ENCODE measurements around the gene TBC1D2.
"Not testable (repeated sequence)": the region's sequence is repeated elsewhere in the genome, so short reads cannot be mapped to it uniquely, and the experiment has no call there.

The TBC1D2 gene

DNA sequence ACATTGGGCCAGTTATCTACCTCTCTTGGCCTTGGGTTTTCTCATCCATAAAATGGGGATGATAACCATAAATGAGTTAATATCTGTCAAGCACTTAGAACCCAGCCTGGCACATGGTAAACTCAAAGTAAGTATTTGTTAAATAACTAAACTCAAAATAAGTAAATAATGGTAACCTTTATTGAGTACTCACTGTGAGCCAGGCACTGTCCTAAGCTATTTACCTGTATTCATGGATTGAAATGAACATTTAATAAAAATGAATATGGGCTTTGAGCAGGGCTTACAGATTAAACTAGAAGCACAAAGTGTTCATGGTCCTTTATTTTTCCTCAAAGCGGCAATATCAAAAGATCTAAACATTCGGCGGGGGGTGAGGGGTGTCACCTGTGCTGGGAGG, 79.7 kb downstream of the TBC1D2 start:
- intact Hi-C loops (cut with DNase I; ENCODE audit: low total_unique reads): no loop called here
- H3K27me3 ChIP-seq: peaks cover 0 to 13% of the 10 kb centered on the region in 2 donors
- no peak overlapping the region for H3K27ac ChIP-seq
- no peak overlapping the region for H3K4me3 ChIP-seq
- no peaks in the 10 kb centered on the region for H3K4me1 ChIP-seq
- DNase-seq: peak in 1 of 2 donors; percentile 10
- TF ChIP-seq, protein P1, sequence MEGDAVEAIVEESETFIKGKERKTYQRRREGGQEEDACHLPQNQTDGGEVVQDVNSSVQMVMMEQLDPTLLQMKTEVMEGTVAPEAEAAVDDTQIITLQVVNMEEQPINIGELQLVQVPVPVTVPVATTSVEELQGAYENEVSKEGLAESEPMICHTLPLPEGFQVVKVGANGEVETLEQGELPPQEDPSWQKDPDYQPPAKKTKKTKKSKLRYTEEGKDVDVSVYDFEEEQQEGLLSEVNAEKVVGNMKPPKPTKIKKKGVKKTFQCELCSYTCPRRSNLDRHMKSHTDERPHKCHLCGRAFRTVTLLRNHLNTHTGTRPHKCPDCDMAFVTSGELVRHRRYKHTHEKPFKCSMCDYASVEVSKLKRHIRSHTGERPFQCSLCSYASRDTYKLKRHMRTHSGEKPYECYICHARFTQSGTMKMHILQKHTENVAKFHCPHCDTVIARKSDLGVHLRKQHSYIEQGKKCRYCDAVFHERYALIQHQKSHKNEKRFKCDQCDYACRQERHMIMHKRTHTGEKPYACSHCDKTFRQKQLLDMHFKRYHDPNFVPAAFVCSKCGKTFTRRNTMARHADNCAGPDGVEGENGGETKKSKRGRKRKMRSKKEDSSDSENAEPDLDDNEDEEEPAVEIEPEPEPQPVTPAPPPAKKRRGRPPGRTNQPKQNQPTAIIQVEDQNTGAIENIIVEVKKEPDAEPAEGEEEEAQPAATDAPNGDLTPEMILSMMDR (IDR thresholded peaks at IDR 0.05): no peak
- no peaks in the 10 kb centered on the region for H3K36me3 ChIP-seq
- H3K9me3 ChIP-seq: no peaks in the 10 kb centered on the region

DNA sequence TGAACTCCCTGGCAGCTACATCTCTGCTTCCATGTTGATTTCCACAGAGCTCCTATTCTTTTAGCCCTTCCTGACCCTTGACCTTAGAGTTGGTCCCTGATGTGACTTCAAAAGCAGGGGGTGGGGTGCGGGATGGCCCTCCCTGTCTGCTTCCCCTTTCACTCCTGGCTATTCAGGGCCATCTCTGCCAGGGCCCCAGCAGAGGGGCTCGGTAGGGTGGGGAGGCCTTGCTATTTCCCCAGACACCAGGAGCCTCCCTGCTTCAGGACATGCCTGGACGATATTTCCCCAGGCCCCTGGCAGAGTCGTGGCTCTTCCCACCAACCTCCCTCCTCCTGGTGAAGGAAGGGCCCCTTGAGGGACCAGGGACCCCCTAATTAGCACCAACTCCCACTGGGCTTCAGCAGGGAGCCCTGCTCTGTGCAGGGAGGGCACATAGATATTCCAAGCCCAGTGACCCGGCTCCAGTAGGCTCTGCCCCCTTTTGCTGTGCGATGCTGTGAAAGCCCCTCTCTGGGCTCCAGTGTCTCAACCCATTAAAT, 80.3 kb downstream of the TBC1D2 start:
- no peaks in the 10 kb centered on the region for H3K4me1 ChIP-seq
- no peak overlapping the region for H3K27ac ChIP-seq

GRCh38 chr9:98174502-98174918, 80.9 kb downstream of the TBC1D2 start:
- DNase-seq; H3K27ac ChIP-seq; H3K36me3 ChIP-seq; H3K4me3 ChIP-seq; intact Hi-C loops (cut with DNase I; ENCODE audit: low total_unique reads); H3K9me3 ChIP-seq; H3K4me1 ChIP-seq: not testable (repeated sequence)
- peaks cover 0 to 14% of the 10 kb centered on the region in 2 donors for H3K27me3 ChIP-seq

More for the DNA sequence above, 80.3 kb downstream of the TBC1D2 start:
- intact Hi-C loops (cut with DNase I; ENCODE audit: low total_unique reads): no loop called here
- H3K27me3 ChIP-seq: peaks cover 0 to 14% of the 10 kb centered on the region in 2 donors
- no peak for DNase-seq
- TF ChIP-seq, protein P1 (IDR thresholded peaks at IDR 0.05): no peak
- H3K9me3 ChIP-seq: no peaks in the 10 kb centered on the region
- no peaks in the 10 kb centered on the region for H3K36me3 ChIP-seq
- no peak overlapping the region for H3K4me3 ChIP-seq

GRCh38 chr9:98173181-98173580, 82.3 kb downstream of the TBC1D2 start:
- H3K36me3 ChIP-seq: no peaks in the 10 kb centered on the region
- H3K27me3 ChIP-seq: peaks cover 0 to 17% of the 10 kb centered on the region in 2 donors
- TF ChIP-seq, protein P1 (IDR thresholded peaks at IDR 0.05): no peak
- no peak for DNase-seq
- no peaks in the 10 kb centered on the region for H3K9me3 ChIP-seq
- H3K27ac ChIP-seq: no peak overlapping the region
- intact Hi-C loops (cut with DNase I; ENCODE audit: low total_unique reads): no loop called here
- H3K4me1 ChIP-seq: no peaks in the 10 kb centered on the region
- H3K4me3 ChIP-seq: no peak overlapping the region

- Histone ChIP-seq H3K4me1 (no peaks in the 10 kb centered on the region), H3K9me3 (no peaks in the 10 kb centered on the region), H3K4me3 (no peak overlapping the region), H3K27me3 (peaks cover 0 to 17% of the 10 kb centered on the region in 2 donors), H3K36me3 (no peaks in the 10 kb centered on the region), H3K27ac (no peak overlapping the region)
- DNase-seq: no peak
- TF ChIP-seq, protein P1 (IDR thresholded peaks at IDR 0.05): no peak
- intact Hi-C loops (cut with DNase I; ENCODE audit: low total_unique reads): no loop called here
These were observed 82.8 kb downstream of the TBC1D2 start for GRCh38 chr9:98172604-98173003.

DNA sequence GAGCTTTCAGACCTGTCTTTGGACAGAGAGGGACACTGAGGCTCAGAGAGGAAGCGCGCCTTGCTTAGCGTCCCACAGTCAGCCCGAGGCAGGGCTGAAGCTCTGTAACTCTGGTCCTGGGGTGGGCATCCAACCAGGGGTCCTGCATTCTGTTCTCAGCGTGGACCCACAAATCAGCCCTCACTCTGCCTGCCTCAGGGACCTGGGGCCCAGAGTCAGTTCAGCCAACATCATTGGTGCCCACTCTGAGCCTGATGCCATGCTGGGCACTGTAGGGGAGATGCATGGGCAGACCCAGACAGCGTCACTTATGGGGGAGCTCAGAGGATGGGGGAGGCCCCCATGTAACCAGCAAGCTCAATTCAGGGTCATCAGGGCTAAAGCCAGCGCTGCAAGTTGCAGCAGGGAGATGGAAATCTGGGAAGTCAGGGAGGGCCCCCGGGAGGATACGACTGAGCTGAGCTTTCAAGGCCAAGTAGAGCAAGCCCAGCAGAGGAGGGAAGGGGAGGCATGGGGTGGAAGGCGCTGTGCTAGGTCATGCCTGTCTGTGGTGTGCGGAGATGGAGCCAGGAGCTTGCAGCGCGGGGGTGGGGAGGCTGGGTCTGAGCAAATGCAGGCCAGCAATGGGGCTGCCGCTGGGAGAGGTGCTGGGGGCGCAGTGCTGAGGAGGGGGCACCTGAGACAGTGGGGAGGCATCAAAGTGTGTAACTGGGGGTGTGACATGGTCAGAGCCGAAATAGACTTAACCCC, 84.1 kb downstream of the TBC1D2 start:
- no peak overlapping the region for H3K4me3 ChIP-seq
- no peaks in the 10 kb centered on the region for H3K9me3 ChIP-seq
- DNase-seq: no peak
- no peaks in the 10 kb centered on the region for H3K4me1 ChIP-seq
- TF ChIP-seq, protein P1 (IDR thresholded peaks at IDR 0.05): no peak
- H3K27me3 ChIP-seq: peaks cover 0 to 17% of the 10 kb centered on the region in 2 donors
- intact Hi-C loops (cut with DNase I; ENCODE audit: low total_unique reads): no loop called here
- H3K27ac ChIP-seq: no peak overlapping the region
- H3K36me3 ChIP-seq: no peaks in the 10 kb centered on the region
